Activated naive CD8-positive, alpha-beta T cell treated with anti-CD3 and anti-CD28 coated beads, Interleukin-2, amount 10 ng/mL, durations not matched to agents 7 days and 5 days (primary cell): ENCODE results near the gene CERK. TPM values are rescaled to one million over a fixed set of nuclear protein-coding genes. Genes with fewer than 3 reads are reported as not detected.
"Not testable (repeated sequence)": the region's sequence is repeated elsewhere in the genome, so short reads cannot be mapped to it uniquely, and the experiment has no call there.

Source experiments
- ATAC-seq: fragments of 150-1000 bp; cut with Tn5 transposase; one replicate; pipeline ENCODE4 v1.10.0; 2021; ENCODE audit warnings: low read depth, moderate library complexity
- POLR2A ChIA-PET: fragments of 350-600 bp; sonication (Branson Sonifier 250); formaldehyde crosslinking; loops from one replicate; lab custom pipeline; 2021; ENCODE audit warnings: antibody characterized with exemption; lab: Charles Lee
- DNase-seq: peaks from one replicate; pipeline ENCODE4 v3.0.0; 2021
- H3K27ac Mint-ChIP-seq: one replicate; pipeline ENCODE4 v1.8.0; 2022; ENCODE audit warnings: mild to moderate bottlenecking, mixed read lengths
- H3K27me3 Mint-ChIP-seq: one replicate; pipeline ENCODE4 v1.8.0; 2022; ENCODE audit warnings: mild to moderate bottlenecking, moderate library complexity, mixed read lengths
- H3K36me3 Mint-ChIP-seq: one replicate; pipeline ENCODE4 v1.8.0; 2021; ENCODE audit warnings: mild to moderate bottlenecking, mixed read lengths
- H3K4me1 Mint-ChIP-seq: one replicate; pipeline ENCODE4 v1.8.0; 2021; ENCODE audit warnings: mixed read lengths
- H3K4me3 Mint-ChIP-seq: one replicate; pipeline ENCODE4 v1.8.0; 2022; ENCODE audit warnings: mild to moderate bottlenecking, moderate library complexity, mixed read lengths
- H3K9me3 Mint-ChIP-seq: one replicate; pipeline ENCODE4 v1.8.0; 2021; ENCODE audit warnings: mixed read lengths
- total RNA-seq, 2 experiments: library from RNA; stranded (reverse); gene quantifications; one replicate each; pipeline ENCODE4 v1.2.3, GENCODE V29; 2021

The CERK gene, protein sequence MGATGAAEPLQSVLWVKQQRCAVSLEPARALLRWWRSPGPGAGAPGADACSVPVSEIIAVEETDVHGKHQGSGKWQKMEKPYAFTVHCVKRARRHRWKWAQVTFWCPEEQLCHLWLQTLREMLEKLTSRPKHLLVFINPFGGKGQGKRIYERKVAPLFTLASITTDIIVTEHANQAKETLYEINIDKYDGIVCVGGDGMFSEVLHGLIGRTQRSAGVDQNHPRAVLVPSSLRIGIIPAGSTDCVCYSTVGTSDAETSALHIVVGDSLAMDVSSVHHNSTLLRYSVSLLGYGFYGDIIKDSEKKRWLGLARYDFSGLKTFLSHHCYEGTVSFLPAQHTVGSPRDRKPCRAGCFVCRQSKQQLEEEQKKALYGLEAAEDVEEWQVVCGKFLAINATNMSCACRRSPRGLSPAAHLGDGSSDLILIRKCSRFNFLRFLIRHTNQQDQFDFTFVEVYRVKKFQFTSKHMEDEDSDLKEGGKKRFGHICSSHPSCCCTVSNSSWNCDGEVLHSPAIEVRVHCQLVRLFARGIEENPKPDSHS
- 10 to 100 TPM; 90.8 to 94.9 TPM for total RNA-seq

GRCh38 chr22:46737976-46738646, at the start of gene CERK:
TSS of gene CERK (minus strand) at chr22:46738252. CDS start at chr22:46738148, 104 bp downstream.
- Mint-ChIP-seq H3K27me3 (no peaks in the 10 kb centered on the region), H3K4me3 (peak within 1 kb of the TSS; percentile 100), H3K36me3 (peaks cover 14% of the 10 kb centered on the region), H3K4me1 (peaks cover 34% of the 10 kb centered on the region), H3K27ac (peak within 1 kb of the TSS; percentile 96), H3K9me3 (peaks cover 4% of the 10 kb centered on the region)
- ATAC-seq (peak; percentile 57), DNase-seq (peak; percentile 75)
- POLR2A ChIA-PET: interaction anchor here (1.1 to 3.4 kb wide), 4 partner anchors 11 to 53 kb away, joined by 5 to 18 read pairs (median 12); partner anchors contain the start of gene TBC1D22A

DNA sequence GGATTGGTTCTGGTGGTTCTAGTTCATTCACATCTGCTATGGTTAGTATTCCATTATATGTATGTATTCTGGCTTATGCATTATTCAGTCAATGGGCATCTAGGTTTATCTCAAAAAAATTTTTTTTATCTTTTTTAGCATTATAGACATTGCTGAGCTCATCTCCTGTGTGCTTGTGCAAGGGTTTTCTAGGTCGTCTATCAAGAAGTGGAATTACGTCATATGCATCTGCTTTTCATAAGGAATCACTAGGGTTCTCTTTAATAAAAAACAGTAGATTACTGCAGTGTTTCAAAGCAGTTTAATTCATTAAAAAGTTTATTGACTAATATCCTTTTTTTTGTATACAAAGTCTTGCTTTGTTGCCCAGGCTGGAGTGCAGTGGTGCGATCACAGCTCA, 45.7 kb upstream of the CERK start:
- Mint-ChIP-seq H3K27me3 (peaks cover 1% of the 10 kb centered on the region), H3K9me3 (peaks cover 1% of the 10 kb centered on the region), H3K36me3 (peaks cover 29% of the 10 kb centered on the region), H3K4me3 (no peak overlapping the region), H3K27ac (no peak overlapping the region), H3K4me1 (peaks cover 22% of the 10 kb centered on the region)
- POLR2A ChIA-PET: no interaction called here
- no peak for ATAC-seq
- DNase-seq: no peak

GRCh38 chr22:46782200-46782599, 44.1 kb upstream of the CERK start:
- not testable (repeated sequence) for H3K27ac Mint-ChIP-seq, ATAC-seq
- POLR2A ChIA-PET: interaction anchor here (1.0 kb wide), 1 partner anchor 19 kb away, joined by 3 read pairs; no protein-coding TSS in a partner anchor

DNA sequence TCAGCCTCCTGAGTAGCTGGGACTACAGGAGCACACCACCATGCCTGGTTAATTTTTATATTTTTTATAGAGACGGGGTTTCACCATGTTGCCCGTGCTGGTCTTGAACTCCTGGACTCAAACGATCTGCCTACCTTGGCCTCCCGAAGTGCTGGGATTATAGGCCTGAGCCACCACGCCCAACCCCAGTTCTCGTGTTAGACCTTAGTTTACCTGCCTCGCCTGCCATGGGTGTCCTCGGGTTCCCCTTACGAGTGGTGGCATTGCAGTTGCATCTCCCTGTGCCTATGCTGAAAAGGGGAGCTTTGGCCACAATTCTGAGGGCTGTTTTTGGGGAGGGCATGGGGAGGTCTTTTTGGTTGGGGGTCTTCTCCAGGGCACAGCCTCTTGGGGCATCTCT, 43.2 kb upstream of the CERK start:
- Mint-ChIP-seq H3K36me3 (peaks cover 20% of the 10 kb centered on the region), H3K27me3 (peaks cover 1% of the 10 kb centered on the region), H3K4me3 (no peak overlapping the region), H3K27ac (no peak overlapping the region), H3K9me3 (peaks cover 1% of the 10 kb centered on the region), H3K4me1 (peaks cover 26% of the 10 kb centered on the region)
- no peak for DNase-seq
- no peak for ATAC-seq
- POLR2A ChIA-PET: interaction anchor here (0.7 kb wide), 2 partner anchors 11 to 18 kb away, joined by 3 read pairs; no protein-coding TSS in a partner anchor

More at GRCh38 chr22:46782200-46782599, 44.1 kb upstream of the CERK start:
- Mint-ChIP-seq H3K36me3 (peaks cover 25% of the 10 kb centered on the region), H3K4me1 (peaks cover 20% of the 10 kb centered on the region)
- not testable (repeated sequence) for DNase-seq, H3K9me3 Mint-ChIP-seq, H3K27me3 Mint-ChIP-seq, H3K4me3 Mint-ChIP-seq

DNA sequence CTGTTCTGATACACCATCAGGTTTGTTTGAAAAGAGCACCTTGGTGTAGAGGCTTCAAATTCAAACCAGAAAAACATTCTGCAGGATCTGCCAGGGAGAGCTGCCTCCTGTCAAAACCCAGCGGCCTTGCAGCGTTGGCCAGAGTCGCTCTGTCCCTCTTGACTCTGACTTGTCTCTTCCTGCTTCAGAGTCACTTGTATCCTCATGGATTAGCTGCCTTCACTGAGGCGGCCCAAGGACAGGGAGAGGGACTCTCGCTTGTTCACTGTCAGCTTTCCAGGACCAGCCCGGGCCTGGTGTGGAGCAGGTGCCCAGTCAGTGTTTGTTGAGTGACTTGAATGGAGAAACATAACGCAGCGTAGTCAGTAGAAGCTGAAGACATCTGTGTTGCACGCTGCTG, 42.4 kb upstream of the CERK start:
- Mint-ChIP-seq H3K4me3 (no peak overlapping the region), H3K9me3 (peaks cover 1% of the 10 kb centered on the region), H3K4me1 (peaks cover 33% of the 10 kb centered on the region), H3K36me3 (peaks cover 15% of the 10 kb centered on the region), H3K27me3 (peaks cover 1% of the 10 kb centered on the region), H3K27ac (no peak overlapping the region)
- DNase-seq: no peak
- no peak for ATAC-seq
- POLR2A ChIA-PET: interaction anchor here (0.7 kb wide), 1 partner anchor 18 kb away, joined by 3 read pairs; no protein-coding TSS in a partner anchor

DNA sequence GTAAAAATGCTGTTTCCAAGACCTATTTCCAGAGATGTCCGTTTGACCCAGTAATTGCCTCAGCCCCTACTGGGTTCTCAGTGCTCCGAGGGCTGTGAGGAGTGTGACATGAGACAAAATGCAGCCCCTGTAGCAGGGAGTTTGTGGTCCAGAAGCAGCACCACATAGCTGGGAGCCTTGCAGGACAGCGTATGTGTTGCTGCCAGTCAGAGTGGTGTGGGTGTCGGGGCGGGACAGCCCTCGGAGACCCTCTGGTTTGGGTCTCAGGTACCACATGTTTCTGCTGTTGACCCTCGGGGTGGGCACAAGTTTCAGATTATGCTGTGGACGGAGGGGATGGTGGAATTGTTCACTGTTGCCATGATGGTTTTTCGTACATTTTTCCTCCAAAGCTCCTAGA, 41.6 kb upstream of the CERK start:
- Mint-ChIP-seq H3K27ac (no peak overlapping the region), H3K4me3 (no peak overlapping the region), H3K36me3 (peaks cover 13% of the 10 kb centered on the region), H3K9me3 (peaks cover 1% of the 10 kb centered on the region), H3K27me3 (peaks cover 1% of the 10 kb centered on the region), H3K4me1 (peaks cover 36% of the 10 kb centered on the region)
- no peak for DNase-seq
- no peak for ATAC-seq
- POLR2A ChIA-PET: no interaction called here

DNA sequence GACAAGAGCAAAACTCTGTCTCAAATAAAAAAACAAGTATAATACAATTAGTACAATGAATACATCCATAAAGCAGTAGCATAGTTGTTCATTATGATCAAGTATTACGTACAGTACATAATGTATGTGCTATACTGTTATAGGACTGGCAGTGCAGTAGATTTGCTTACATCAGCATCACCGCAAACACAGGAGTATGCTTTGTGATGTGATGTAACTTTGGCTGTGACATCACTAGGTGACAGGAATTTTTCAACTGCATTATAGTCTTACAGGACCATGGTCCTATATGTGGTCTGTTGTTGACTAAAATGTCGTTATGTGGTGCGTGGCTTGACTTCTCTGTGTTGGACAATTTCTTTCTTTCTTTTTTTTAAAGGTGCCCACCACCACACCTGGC, 41.0 kb upstream of the CERK start:
- H3K9me3 Mint-ChIP-seq: no peaks in the 10 kb centered on the region

GRCh38 chr22:46777609-46777970, 39.5 kb upstream of the CERK start:
- peaks cover 10% of the 10 kb centered on the region for H3K36me3 Mint-ChIP-seq
- ATAC-seq: peak; percentile 5
- peak overlapping the region; percentile 94 for H3K27ac Mint-ChIP-seq

More for the DNA sequence above, 41.0 kb upstream of the CERK start:
- Mint-ChIP-seq H3K27me3 (peaks cover 1% of the 10 kb centered on the region), H3K27ac (no peak overlapping the region), H3K4me3 (no peak overlapping the region), H3K36me3 (peaks cover 12% of the 10 kb centered on the region), H3K4me1 (peaks cover 41% of the 10 kb centered on the region)
- POLR2A ChIA-PET: no interaction called here
- ATAC-seq (no peak), DNase-seq (no peak)

DNA sequence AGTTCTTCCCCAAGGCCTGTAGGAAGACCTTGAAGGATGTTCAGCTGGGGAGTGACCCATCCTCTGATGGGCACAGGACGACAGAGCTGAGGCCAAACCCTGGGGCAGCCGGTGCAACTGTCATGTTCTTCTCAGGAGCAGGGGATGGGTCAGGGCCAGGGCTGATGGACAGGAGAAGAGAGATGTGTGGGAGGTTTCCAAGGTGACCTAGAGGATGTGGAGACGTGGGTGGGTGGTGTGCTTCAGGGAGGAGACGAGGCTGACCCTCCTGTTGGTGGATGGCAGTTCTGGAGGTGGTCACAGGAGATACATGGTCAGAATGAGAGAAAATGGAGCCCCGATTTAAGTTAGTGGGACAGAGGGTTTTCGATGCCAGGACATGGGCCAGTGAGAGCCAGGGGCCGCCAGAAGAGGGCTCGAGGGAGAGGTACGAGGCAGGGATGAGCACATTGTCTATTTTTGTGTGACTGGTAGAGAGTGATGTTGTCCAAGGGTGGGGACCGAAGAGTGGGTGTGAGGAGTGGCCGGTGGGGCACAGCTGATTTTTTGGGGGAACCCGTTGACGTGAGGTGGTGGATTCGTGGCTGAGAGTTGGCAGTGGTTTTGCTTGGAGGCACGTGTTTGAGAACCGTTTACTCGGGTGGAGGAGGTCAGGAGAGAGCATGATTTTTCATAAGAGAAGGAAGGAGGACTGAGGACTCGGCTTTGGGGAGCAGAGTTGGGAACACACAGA, 39.0 kb upstream of the CERK start:
- peak overlapping the region; percentile 94 for H3K27ac Mint-ChIP-seq
- peak overlapping the region; percentile 88 for H3K4me3 Mint-ChIP-seq
- no peak for DNase-seq
- peaks cover 9% of the 10 kb centered on the region for H3K36me3 Mint-ChIP-seq
- POLR2A ChIA-PET: interaction anchor here (1.0 to 6.3 kb wide), 3 partner anchors 8 to 14 kb away, joined by 4 to 64 read pairs (median 7); partner anchors contain the start of gene TBC1D22A
- H3K4me1 Mint-ChIP-seq: peaks cover 47% of the 10 kb centered on the region
- H3K9me3 Mint-ChIP-seq: no peaks in the 10 kb centered on the region
- no peak for ATAC-seq
- peaks cover 1% of the 10 kb centered on the region for H3K27me3 Mint-ChIP-seq

More at GRCh38 chr22:46777609-46777970, 39.5 kb upstream of the CERK start:
- Mint-ChIP-seq H3K9me3 (no peaks in the 10 kb centered on the region), H3K4me3 (peak overlapping the region; percentile 88), H3K4me1 (peaks cover 47% of the 10 kb centered on the region), H3K27me3 (peaks cover 1% of the 10 kb centered on the region)
- no peak for DNase-seq
- POLR2A ChIA-PET: interaction anchor here (1.0 to 6.3 kb wide), 3 partner anchors 8 to 14 kb away, joined by 4 to 64 read pairs (median 7); partner anchors contain the start of gene TBC1D22A

DNA sequence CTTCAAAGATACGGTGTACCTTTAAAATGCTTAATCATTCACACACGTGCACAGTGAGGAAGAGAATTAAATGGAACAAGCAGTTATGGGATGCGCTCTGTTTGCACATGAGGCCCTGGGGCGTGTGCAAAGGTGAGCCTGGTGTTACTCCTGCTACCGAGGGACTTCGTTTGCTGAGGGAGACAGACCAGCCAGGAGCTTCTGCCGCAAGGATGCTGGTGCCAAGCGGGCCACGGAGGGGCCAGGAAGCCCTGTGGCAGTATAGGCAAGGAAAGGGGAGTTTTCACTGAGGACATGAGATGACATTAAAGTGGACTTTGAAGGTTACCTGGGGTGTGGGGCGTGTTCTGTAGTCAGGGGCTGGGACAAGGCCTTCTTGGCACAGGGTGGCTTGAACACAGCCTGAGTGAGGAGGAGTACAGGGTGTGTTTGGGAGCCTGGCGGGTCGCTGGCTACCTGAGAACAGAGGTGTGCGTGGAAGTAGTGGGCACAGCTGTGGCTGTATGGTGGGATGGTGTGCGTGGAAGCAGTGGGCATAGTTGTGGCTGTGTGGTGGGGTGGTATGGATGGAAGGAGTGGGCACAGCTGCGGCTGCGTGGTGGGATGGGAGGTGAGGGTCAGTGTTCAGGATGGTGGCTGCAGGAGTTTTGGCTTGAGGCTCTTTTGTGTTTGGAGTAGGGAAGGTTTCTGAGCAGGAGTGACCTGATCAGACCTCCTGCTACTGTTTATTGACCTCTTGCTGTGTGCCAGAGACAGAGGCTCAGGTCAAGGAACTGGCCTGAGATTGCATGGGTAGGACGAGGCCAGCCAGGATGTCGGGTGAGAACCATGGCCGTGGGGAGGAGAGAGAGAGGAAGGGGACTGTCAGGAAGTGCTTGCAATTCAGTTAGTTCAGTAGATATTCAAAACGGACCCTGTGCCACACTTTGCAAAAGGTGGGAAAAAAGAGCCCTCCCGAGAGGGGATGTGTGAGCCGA, 38.1 kb upstream of the CERK start:
- Mint-ChIP-seq H3K27me3 (peaks cover 1% of the 10 kb centered on the region), H3K27ac (peak overlapping the region; percentile 94), H3K36me3 (peaks cover 11% of the 10 kb centered on the region), H3K9me3 (no peaks in the 10 kb centered on the region), H3K4me1 (peaks cover 50% of the 10 kb centered on the region), H3K4me3 (peak overlapping the region; percentile 88)
- ATAC-seq (no peak), DNase-seq (no peak)
- POLR2A ChIA-PET: interaction anchor here (0.9 to 6.3 kb wide), 3 partner anchors 13 to 15 kb away, joined by 3 to 64 read pairs (median 7); partner anchors contain the start of gene TBC1D22A

DNA sequence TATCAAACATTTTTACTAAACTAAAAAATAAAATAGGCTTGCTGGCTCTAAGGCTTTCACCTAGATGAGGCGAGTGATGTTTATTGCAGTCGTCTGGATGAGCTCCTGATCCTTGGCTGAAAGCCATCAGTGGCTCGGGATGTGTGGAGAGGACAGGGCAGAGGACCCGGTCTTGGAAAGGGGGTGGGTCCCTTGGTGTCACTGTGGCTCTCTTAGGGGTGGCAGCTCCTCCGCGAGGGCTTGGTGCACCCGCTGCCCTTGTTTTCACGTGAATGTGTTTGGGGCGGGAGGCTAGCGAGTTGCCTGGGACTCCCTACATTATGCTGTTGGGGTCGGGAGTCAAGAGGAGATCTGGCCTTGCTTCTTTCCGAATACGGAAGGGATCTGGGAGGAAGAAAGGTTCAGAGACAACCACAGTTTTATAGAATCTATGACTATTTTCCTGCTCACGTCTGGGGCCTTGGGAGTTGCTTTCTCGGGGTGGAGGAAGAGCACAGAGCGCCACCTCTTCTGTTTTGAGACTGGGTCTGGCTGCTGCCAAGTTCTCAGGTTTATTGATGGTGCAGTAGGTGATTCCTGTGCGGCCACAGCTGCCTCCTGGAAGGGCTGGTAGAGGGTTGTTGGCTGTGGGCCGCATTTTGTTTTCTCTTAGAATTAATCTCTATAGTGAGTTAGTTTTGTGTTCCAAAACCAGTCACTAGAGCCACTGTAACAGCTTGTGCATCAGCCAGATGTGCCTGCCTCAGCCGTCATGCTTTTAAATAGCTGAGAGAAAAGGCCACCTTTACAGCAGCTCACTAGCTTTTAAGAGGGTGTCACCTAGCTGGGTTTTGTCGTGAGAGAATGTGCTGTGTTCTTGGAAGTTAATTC, 37.2 kb upstream of the CERK start:
- DNase-seq (no peak), ATAC-seq (no peak)
- Mint-ChIP-seq H3K4me1 (peaks cover 58% of the 10 kb centered on the region), H3K36me3 (peaks cover 14% of the 10 kb centered on the region), H3K27me3 (no peaks in the 10 kb centered on the region), H3K9me3 (no peaks in the 10 kb centered on the region), H3K4me3 (peak overlapping the region; percentile 88), H3K27ac (peak overlapping the region; percentile 94)
- POLR2A ChIA-PET: interaction anchor here (0.9 to 6.3 kb wide), 3 partner anchors 12 to 16 kb away, joined by 3 to 64 read pairs (median 9); partner anchors contain the start of gene TBC1D22A
